HEK293T (cell line): Measurements from ENCODE around the gene PDE6A.

Source experiments
- ARNT ChIP-seq: fragments of 450-650 bp; IDR thresholded peaks from 2 replicates; pipeline ENCODE4 v1.6.1; 2017; ENCODE audit warnings: mild to moderate bottlenecking
- BHLHE40 ChIP-seq: fragments of 450-650 bp; IDR thresholded peaks from 2 replicates; pipeline ENCODE4 v1.6.1; 2016; ENCODE audit warnings: mild to moderate bottlenecking, moderate library complexity, borderline replicate concordance
- ELF4 ChIP-seq: fragments of 450-650 bp; IDR thresholded peaks from 2 replicates; pipeline ENCODE4 v1.6.1; 2017; ENCODE audit warnings: antibody characterized with exemption
- FOXA1 ChIP-seq: fragments of 450-650 bp; IDR thresholded peaks from 2 replicates; pipeline ENCODE4 v1.6.1; 2016; ENCODE audit warnings: mild to moderate bottlenecking
- FOXK2 ChIP-seq: fragments of 450-650 bp; IDR thresholded peaks from 2 replicates; pipeline ENCODE4 v1.6.1; 2016; ENCODE audit warnings: mild to moderate bottlenecking
- FOXM1 ChIP-seq: fragments of 450-650 bp; IDR thresholded peaks from 2 replicates; pipeline ENCODE4 v1.6.1; 2017; ENCODE audit warnings: mild to moderate bottlenecking, borderline replicate concordance
- HDGF ChIP-seq: fragments of 450-650 bp; IDR thresholded peaks from 2 replicates; pipeline ENCODE4 v1.6.1; 2017; ENCODE audit warnings: antibody characterized with exemption, borderline replicate concordance
- NFRKB ChIP-seq: fragments of 450-650 bp; IDR thresholded peaks from 2 replicates; pipeline ENCODE4 v1.6.1; 2016; ENCODE audit warnings: mild to moderate bottlenecking, moderate library complexity
- SP1 ChIP-seq: fragments of 450-650 bp; IDR thresholded peaks from 2 replicates; pipeline ENCODE4 v1.6.1; 2017
- SUZ12 ChIP-seq: fragments of 450-650 bp; IDR thresholded peaks from 2 replicates; pipeline ENCODE4 v1.6.1; 2016; ENCODE audit warnings: mild to moderate bottlenecking
- TARDBP ChIP-seq: fragments of 450-650 bp; IDR thresholded peaks from 2 replicates; pipeline ENCODE4 v1.6.1; 2016
- ZNF384 ChIP-seq: fragments of 450-650 bp; IDR thresholded peaks from 2 replicates; pipeline ENCODE4 v1.6.1; 2016
- TF ChIP-seq, protein P1 (sequence below): fragments of 450-650 bp; IDR thresholded peaks from 2 replicates; pipeline ENCODE4 v1.6.1; 2016

DNA sequence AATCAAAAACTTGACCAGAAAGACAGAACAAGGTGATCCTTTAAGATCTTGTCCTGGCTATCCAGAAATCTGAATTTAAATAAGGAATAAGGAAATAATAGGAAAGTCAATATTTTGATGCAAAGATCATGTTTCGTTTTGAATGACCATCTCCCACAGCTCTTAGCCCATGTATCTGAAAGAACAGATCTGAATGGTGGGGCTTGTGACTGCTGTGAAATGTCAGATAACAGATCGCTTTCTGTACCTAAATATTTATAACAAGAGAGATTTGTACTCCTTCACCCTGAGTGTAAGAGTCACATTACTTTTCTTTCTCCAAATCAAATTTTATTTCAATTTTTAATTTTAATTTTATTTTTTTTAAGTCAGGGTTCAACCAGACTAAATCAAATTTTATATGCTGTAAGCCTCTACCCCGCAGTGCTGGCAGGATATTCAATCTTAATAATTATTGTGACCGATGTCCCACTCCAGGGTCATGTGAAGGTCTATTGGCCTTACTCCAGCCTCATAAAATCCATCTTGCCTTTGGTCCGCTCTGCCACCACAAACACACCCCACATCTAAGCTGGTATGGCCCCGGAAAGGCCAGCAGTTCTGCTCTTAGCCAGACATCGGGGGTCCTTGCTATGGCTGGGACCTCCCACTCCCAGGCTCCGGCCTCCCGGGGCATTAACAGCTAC, 9.0 kb upstream of the PDE6A start:
- no peak for TF ChIP-seq NFRKB
- TF ChIP-seq FOXK2 = no peak
- no peak for TF ChIP-seq ELF4
- no peak for TF ChIP-seq BHLHE40
- TF ChIP-seq SP1 = no peak
- TF ChIP-seq ZNF384 = no peak
- TF ChIP-seq TARDBP = no peak
- TF ChIP-seq ARNT = no peak
- TF ChIP-seq FOXM1 = no peak
- TF ChIP-seq HDGF = no peak
- no peak for TF ChIP-seq SUZ12
- TF ChIP-seq, protein P1, sequence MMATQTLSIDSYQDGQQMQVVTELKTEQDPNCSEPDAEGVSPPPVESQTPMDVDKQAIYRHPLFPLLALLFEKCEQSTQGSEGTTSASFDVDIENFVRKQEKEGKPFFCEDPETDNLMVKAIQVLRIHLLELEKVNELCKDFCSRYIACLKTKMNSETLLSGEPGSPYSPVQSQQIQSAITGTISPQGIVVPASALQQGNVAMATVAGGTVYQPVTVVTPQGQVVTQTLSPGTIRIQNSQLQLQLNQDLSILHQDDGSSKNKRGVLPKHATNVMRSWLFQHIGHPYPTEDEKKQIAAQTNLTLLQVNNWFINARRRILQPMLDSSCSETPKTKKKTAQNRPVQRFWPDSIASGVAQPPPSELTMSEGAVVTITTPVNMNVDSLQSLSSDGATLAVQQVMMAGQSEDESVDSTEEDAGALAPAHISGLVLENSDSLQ = no peak
- no peak for TF ChIP-seq FOXA1
